ENCODE data around the gene ADGRA1. TPM values are rescaled to one million over a fixed set of nuclear protein-coding genes. Genes with fewer than 3 reads are reported as not detected.
A peak's percentile ranks its signal among the peaks of the same experiment; 100 is the strongest.

The ADGRA1 gene
- total and polyA plus RNA-seq, 2 of the 13 experiments (the other 11 are each of a cell fraction or from before 2014, with no cell fraction given): not detected

DNA sequence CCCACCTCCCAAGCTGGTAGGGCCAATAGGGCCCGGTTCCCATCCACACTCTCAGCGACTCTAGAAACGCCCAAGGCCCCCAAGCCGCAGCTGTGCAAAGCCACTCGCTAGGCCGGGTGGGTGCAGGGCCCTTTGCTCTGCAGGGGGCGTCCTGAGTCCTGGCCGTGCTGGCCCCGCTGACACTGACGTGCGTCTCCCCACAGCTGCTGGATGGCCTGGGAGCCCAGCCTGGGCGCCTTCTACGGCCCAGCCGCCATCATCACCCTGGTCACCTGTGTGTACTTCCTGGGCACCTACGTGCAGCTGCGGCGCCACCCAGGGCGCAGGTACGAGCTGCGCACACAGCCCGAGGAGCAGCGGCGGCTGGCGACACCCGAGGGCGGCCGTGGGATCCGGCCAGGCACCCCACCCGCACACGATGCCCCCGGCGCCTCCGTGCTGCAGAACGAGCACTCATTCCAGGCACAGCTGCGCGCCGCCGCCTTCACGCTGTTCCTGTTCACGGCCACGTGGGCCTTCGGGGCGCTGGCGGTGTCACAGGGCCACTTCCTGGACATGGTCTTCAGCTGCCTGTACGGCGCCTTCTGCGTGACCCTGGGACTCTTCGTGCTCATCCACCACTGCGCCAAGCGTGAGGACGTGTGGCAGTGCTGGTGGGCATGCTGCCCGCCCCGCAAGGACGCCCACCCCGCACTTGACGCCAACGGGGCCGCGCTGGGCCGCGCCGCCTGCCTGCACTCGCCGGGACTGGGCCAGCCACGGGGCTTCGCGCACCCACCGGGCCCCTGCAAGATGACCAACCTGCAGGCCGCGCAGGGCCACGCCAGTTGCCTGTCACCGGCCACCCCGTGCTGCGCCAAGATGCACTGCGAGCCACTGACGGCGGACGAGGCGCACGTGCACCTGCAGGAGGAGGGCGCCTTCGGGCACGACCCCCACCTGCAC is 40.7 kb downstream of the ADGRA1 start:
- no peak for TF ChIP-seq RFXANK (CRISPR knock-in tag; IDR thresholded peaks at IDR 0.05)
- no peak for TF ChIP-seq EHMT2 (IDR thresholded peaks at IDR 0.05; ENCODE audit: borderline replicate concordance, low read depth, low read length)
- no peak for TF ChIP-seq TSC22D2 (CRISPR knock-in tag; IDR thresholded peaks at IDR 0.05; ENCODE audit: borderline replicate concordance)
- TF ChIP-seq, protein P1, sequence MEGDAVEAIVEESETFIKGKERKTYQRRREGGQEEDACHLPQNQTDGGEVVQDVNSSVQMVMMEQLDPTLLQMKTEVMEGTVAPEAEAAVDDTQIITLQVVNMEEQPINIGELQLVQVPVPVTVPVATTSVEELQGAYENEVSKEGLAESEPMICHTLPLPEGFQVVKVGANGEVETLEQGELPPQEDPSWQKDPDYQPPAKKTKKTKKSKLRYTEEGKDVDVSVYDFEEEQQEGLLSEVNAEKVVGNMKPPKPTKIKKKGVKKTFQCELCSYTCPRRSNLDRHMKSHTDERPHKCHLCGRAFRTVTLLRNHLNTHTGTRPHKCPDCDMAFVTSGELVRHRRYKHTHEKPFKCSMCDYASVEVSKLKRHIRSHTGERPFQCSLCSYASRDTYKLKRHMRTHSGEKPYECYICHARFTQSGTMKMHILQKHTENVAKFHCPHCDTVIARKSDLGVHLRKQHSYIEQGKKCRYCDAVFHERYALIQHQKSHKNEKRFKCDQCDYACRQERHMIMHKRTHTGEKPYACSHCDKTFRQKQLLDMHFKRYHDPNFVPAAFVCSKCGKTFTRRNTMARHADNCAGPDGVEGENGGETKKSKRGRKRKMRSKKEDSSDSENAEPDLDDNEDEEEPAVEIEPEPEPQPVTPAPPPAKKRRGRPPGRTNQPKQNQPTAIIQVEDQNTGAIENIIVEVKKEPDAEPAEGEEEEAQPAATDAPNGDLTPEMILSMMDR (CRISPR knock-in tag; IDR thresholded peaks at IDR 0.05): no peak
- no peak for TF ChIP-seq NR2F1 (CRISPR knock-in tag; IDR thresholded peaks at IDR 0.05)
- no peak for TF ChIP-seq KDM1A (CRISPR knock-in tag; IDR thresholded peaks at IDR 0.05)
- 0 out of 2 replicates have a peak, but pooled peaks have one; percentile 37 for TF ChIP-seq DNMT1 (CRISPR knock-in tag; IDR thresholded peaks at IDR 0.05)
- Histone ChIP-seq H3K9me3 (ENCODE audit: low read length) (no peaks in the 10 kb centered on the region), H4K20me1 (ENCODE audit: insufficient read depth, low read length) (peaks cover 6% of the 10 kb centered on the region; the same call in 1 of the 2 replicates), H3K9ac (ENCODE audit: insufficient read depth, low read depth, low read length) (no peak overlapping the region), H2AFZ (ENCODE audit: low read length) (no peak overlapping the region), H3K27ac (ENCODE audit: extremely low read length, insufficient read depth, low read length) (no peak overlapping the region), H3K36me3 (replicated peaks in 1 of 2; ENCODE audit: control insufficient read depth in 1 of 2, insufficient read depth in 2 of 2, low read length in 2 of 2) (no peaks in the 10 kb centered on the region), H3K27me3 (ENCODE audit: control insufficient read depth in 1 of 2, insufficient read depth in 2 of 2, low read length in 2 of 2) (peaks cover 5 to 28% of the 10 kb centered on the region in 2 experiments; a peak in 4 of 5 replicates), H3K4me2 (ENCODE audit: low read depth, low read length) (no peak overlapping the region), H3K4me3 (replicated peaks in 1 of 3; ENCODE audit: insufficient read depth in 1 of 3, low read depth in 2 of 3, low read length in 3 of 3) (no peak overlapping the region), H3K79me2 (ENCODE audit: insufficient read depth, low read length) (no peaks in the 10 kb centered on the region), H3K4me1 (ENCODE audit: insufficient read depth, low read length) (no peaks in the 10 kb centered on the region)
- DNase-seq (ENCODE audit: low spot score) (no peak), ATAC-seq (peak; percentile 8; the same call in 2 of the 3 replicates), FAIRE-seq (no peak)
- no TSS peak for BruUV-seq (replicated peaks)
- ChIA-PET CTCF (ENCODE audit: low intra/inter-chr PET ratio, low total read pairs) (no interaction called here), POLR2A (no interaction called here)
- 84% methylated on average over 35 of the region's 83 CpGs for WGBS (ENCODE audit: low lambda C conversion rate)
- intact Hi-C loops (cut with micrococcal nuclease; ENCODE audit: unreplicated experiment): no loop called here
- in situ Hi-C loops (cut with HindIII; ENCODE audit: extremely low pct_ligation_motif_present, low pct_unique_long_range_greater_than_20kb): loop anchor here (10.0 kb wide), 1 partner anchor 184 kb away; the partner anchor contains the start of gene CFAP46

Data from HepG2 (cell line).